HG02610 (cell line): Measurements from ENCODE around the gene SALL2.

Source experiments
- ATAC-seq: cut with Tn5 transposase; IDR thresholded peaks from one replicate; pipeline ENCODE4 v1.9.1; 2021; ENCODE audit warnings: mild to moderate bottlenecking, moderate library complexity; ENCODE audit not compliant: unreplicated experiment

SALL2 gene

DNA sequence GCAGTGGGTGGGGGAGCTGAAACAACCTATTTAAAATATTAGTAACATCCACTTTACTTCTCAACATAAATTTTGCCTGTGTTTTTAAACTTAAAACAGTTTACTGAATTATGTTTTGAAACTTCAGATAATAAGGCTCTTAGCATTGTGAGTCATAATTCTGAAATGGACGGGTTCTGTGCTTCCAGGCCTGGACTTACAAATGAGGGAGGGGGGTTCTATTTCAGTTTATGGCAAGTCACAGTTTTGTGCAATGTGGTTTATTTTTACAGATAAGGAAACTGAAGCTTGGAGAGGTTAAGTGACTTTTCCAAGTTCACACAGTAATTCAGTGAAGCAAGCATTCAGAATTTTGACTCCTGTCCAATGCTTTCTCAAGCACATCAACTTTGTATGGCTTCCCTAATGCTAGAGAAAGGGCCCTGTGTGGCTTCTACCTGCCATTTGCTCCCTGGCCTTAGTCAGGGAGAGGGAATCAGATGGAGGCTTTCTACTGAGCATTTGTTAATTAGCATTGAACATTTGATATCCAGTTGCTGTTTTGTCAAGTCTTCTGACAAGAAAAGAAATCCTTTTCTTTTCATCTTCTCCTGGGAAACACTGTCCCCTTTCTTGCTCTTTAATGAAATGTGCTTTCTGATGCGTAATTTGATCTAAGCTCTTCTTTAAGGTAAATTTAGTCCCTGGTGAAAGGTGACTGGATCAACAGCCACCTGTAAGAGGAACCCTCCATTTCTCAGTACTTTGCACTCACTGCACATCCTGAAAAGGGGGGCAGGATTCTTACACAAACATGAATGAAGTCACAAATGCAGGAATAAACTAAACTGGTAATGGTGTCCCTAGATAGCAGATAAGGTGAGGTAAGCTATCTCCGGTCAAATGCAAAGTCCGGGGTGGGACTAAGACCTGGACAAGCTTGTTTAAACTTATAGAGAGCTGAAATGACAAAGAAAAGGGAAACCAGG lies 2.5 kb upstream of the SALL2 start:
- no peak for ATAC-seq

- ATAC-seq: no peak
These were observed 1.2 kb upstream of the SALL2 start for GRCh38 chr14:21527318-21527679.

- no peak for ATAC-seq
These were observed 649 bp upstream of the SALL2 start for GRCh38 chr14:21526672-21527317.

GRCh38 chr14:21525571-21525961 lies 580 bp downstream of the SALL2 start:
- no peak for ATAC-seq

DNA sequence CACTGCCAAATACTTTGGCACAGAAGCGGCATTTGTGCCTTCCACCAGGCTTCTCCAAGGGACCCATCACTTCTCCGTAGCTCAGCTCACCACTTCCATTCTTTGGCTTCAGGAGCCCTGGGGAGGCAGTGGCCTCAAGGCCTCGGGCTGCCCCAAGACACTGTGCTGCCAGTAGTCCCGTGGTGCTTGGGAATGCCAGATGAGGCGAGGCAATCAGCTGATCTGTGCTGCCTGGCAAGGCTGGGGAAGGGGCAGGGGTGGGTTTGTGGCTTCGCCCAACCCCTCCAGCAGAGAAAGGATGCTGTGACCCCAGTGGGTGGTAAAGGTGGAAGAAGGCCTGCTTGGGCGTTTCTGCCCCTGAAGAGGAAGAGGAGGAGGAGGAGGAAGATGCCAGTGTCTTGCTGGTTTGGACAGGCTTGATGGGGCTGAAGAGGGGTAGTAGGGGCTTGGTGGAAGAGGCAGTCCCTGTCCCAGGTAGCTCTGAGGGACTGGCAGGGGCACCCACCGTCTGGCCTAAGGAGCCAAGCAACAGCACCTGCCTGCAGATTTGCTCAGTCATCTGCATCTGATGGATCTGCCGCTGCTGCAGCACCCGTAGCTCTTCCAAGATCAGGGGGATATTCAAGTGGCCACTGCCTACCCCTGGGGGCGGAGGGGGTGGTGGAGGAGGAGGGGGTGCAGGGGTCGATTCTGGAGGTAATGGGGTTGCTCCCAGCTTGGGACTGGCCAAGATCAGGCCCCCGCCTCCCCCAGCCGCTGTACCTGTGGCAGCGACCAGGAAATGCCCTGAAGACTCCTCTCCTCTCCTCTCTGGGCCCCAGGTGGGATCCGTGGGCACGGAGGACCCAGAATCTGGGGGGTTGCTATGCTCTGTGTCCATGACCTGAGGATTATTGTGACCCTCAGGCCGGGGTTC lies 1.3 kb downstream of the SALL2 start:
- ATAC-seq: no peak

DNA sequence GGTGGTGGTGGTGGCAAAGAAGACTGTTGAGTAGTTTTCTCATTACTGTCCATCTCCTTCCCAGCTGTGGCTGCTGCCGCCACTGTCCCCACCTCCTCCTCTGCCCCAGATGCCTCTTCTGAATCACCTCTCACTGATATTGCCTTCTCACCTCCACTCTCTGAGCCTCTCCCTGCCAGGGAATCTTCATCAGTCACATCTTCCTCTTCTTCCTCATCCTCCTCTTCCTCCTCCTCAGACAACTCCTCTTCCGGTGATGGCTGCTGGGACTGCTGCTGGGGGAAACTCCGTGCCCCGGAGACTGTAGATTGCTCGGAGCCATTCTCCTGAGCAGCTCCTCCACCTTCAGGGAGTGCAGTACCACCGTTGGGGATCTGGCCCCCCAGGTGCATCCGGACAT lies 2.9 kb downstream of the SALL2 start:
- no peak for ATAC-seq

DNA sequence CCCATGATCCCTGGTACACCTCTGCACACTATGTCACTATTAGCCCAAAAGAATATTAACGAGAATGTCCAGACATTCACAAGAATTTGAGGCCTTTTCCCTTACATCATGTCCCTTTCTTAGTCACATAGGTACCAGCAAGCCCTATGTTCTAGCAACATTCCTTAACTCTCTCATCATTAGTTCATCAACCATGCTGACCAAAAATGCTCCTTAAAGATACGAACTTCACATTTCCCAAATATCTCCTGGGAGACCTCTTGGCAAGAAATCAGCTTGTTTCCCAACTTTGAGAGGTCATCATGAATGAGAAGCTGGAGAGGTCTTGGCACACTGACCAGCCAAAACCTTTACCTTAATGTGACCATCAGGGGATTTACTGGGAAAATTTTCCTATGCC lies 4.6 kb downstream of the SALL2 start:
- ATAC-seq: no peak

DNA sequence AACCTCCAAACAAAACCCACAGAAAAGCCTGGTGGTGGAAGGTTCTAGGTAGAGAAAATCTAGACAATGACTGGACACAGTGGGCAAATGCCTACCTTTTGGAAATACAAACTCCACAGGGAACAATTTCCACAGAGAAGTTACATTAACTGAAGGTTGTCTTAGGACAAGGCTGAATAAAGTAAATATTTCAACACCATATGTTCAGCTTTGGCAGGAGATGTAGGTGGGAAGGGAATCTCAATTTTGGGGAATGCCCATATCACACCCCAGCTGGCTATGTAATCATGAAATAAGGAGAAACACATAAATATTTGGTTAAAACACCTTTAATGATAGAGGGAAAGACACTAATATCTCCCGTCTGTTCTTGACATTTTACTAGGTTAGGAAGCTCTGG lies 5.4 kb downstream of the SALL2 start:
- no peak for ATAC-seq

DNA sequence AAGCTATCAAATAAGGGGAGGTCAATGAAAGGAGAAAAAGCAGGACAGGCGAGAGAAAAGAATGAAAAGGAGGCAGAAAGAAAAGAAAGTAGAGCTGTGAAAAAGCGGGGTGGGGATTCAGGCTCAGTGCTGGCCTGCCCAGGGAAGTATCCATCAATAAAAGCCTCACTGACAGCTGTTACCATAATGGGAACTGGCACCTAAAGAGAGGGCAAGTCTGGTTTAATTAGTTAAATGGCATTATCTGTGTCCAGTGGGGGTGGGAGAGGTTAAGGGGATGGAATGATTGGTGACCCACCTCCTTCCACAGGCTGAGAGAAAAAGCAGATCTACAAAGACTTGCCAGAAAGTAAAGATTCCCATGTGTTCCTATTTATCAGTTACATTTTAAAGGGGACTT lies 7.4 kb downstream of the SALL2 start:
- no peak for ATAC-seq

DNA sequence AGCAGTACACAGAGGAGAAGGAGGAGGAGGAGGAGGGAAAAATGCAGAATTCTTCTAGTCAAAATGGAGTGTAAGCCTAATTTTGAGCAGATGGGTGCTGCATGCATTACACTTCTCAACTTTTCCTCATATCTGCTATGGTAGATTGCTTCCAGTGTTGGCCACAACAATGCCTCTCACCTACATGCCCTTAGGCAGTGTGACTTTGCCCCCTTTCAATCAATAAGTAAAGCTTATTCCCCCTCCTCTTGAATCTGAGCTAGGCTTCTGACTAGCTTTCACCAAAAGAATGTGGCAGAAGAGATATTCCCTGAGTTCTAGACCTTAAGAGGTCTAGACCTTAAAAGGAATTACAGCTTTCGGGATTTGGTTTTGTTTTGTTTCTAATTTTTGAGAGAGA lies 11.8 kb downstream of the SALL2 start:
- ATAC-seq: no peak

- peak; percentile 98 for ATAC-seq
These were observed 15.2 kb downstream of the SALL2 start, which contains the start of gene METTL3 for GRCh38 chr14:21510735-21511657. METTL3 (minus strand) TSS chr14:21511340; CDS start chr14:21511223, 117 bp downstream.

GRCh38 chr14:21509432-21510143 lies 16.6 kb downstream of the SALL2 start:
- ATAC-seq: no peak

DNA sequence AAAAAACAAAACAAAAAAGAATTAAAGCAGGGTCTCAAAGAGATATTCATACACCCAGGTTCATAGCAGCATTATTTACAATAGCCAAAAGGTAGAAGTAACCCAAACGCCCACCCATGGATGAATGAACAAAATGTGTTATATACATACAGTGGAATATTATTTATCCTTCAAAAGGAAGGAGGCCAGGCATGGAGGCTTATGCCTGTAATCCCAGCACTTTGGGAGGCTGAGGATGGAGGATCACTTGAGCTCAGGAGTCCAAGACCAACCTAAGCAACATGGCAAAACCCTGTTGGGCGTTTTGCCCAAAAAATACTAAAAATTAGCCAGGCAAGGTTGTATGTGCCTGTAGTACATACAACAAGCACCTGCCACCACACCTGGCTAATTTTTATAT lies 19.6 kb downstream of the SALL2 start:
- no peak for ATAC-seq

GRCh38 chr14:21505012-21505553 lies 21.1 kb downstream of the SALL2 start:
- peak; percentile 86 for ATAC-seq

DNA sequence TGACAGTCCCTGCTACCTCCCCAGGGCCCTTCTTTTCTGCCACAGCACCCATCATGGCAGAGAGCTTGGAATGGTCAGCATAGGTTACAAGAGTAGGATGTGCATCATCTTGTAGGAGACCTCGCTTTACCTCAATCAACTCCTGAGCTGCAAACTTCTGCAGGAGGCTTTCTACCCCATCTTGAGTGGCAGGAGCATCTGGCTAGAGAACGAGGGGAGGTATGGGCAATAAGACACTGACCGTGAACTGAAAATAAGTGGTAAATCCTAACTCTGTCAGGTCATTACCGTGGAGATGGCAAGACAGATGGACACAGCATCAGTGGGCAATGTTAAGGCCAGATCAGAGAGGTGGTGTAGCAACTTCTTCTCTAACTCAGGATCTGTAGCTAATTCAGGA lies 22.8 kb downstream of the SALL2 start:
- no peak for ATAC-seq

DNA sequence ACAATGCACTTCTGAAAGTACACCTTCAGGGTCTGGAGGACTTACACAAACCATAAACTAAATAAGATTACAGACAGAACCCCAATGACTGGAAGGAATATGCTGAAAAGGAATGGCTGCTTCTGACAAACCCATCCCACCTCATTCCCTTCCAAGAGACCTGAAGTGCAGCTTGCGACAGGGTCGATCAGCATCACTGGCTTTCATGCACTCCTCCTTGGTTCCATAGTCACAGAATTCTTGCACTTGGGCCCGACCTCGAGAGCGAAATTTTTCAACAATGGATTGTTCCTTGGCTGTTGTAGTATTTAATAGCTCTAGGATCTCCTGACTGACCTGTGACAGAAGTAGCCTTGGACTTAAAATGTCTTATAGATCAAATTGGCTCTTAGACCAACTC lies 24.6 kb downstream of the SALL2 start:
- no peak for ATAC-seq

DNA sequence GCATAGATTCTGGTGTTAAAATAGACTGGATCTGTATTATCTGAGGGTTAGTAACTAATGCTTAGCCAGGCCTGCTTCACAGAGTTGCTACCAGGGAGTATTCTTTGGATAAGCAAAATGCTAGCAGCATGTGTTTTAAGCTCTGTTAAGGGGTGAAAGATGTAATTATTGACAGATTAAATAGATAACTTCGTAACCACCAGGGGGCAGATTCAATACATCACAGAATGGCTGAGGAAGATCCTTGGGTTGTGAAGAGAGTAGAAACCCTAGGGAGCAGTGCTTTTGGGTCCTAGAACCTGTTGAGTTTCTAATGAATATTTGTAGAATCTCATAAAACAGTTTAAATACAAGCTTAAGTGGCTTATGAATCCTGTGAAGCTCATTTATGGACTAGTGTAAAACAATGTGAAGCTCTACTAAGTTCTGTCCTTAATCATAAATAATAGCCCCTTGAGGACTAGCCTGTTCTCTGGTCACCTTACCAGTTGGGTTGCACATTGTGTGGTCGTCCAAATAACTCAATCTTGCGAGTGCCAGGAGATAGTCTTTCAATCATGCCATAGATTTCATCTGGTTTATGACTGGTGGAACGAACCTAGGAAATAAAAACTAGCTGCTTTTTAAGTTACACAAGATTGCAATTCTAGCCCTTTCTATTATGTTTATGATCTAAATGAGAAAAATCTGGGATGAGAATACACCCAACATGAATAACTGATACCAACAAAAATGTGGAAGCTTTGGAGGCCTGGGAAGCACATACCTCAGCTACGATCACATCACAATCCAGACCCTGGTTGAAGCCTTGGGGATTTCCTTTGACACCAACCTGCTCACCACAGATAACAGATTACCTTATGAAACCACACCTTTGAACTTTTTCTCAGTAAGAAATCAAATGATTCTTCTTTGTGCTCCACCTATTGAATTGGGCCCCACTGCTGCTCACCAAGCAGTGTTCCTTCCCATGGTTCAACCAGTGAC lies 27.3 kb downstream of the SALL2 start:
- no peak for ATAC-seq

- no peak for ATAC-seq
These were observed 29.7 kb downstream of the SALL2 start for GRCh38 chr14:21496453-21496852.
